Measurements from ENCODE around the gene NHERF2.

NHERF2 gene

DNA sequence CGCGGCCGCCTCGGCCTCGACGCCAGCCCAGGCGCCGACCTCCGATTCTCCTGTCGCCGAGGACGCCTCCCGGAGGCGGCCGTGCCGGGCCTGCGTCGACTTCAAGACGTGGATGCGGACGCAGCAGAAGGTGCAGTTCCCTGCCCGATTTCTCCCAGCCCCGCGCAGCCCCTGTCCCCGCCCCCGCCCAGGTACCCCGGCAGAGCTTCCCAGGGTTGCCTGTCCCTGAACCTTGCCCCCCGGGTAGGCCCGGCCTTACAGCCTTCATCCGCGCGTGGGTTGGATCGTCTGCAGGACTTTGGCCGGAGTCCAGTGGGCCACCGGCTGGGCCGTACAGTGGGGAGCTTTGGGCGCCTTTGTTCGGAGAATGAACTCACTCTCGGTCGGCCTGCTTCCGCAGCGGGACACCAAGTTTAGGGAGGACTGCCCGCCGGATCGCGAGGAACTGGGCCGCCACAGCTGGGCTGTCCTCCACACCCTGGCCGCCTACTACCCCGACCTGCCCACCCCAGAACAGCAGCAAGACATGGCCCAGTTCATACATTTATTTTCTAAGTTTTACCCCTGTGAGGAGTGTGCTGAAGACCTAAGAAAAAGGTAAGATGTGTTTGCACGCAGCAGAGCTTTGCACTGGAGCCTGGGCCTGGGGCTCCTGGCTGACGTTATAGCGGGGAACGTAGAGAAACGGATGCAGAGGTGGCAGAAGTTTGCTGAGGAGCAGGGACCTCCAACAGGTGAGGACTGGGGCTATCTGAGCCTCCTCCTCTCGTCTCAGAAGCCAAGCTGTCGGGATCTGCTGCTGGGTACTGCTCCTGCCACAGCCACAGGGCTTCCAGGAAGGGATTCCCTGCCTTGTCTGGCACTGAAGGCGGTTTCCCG is 42.1 kb upstream of the NHERF2 start:
- TF ChIP-seq GATA2 (IDR thresholded peaks at IDR 0.05; ENCODE audit: low read depth, low read length) (no peak), GATA3 (IDR thresholded peaks at IDR 0.05; ENCODE audit: low read depth, low read length) (no peak)

GRCh38 chr16:1985466-1986150 is 41.1 kb upstream of the NHERF2 start:
- no peak for TF ChIP-seq GATA3 (IDR thresholded peaks at IDR 0.05; ENCODE audit: low read depth, low read length)

- TF ChIP-seq GATA2 (IDR thresholded peaks at IDR 0.05; ENCODE audit: low read depth, low read length) (no peak), GATA3 (IDR thresholded peaks at IDR 0.05; ENCODE audit: low read depth, low read length) (no peak)
Measured at GRCh38 chr16:1987198-1987597, 39.5 kb upstream of the NHERF2 start.

- no peak for TF ChIP-seq GATA2 (IDR thresholded peaks at IDR 0.05; ENCODE audit: low read depth, low read length)
- TF ChIP-seq GATA3 (IDR thresholded peaks at IDR 0.05; ENCODE audit: low read depth, low read length), result no peak
Measured at GRCh38 chr16:1989209-1990100, 37.2 kb upstream of the NHERF2 start, which contains the start of gene SYNGR3. Gene SYNGR3 (plus strand): TSS chr16:1989970. CDS start chr16:1990103, 133 bp downstream.

- TF ChIP-seq GATA3 (IDR thresholded peaks at IDR 0.05; ENCODE audit: low read depth, low read length) (no peak), GATA2 (IDR thresholded peaks at IDR 0.05; ENCODE audit: low read depth, low read length) (no peak)
Measured at GRCh38 chr16:1990101-1990350, 36.7 kb upstream of the NHERF2 start.

DNA sequence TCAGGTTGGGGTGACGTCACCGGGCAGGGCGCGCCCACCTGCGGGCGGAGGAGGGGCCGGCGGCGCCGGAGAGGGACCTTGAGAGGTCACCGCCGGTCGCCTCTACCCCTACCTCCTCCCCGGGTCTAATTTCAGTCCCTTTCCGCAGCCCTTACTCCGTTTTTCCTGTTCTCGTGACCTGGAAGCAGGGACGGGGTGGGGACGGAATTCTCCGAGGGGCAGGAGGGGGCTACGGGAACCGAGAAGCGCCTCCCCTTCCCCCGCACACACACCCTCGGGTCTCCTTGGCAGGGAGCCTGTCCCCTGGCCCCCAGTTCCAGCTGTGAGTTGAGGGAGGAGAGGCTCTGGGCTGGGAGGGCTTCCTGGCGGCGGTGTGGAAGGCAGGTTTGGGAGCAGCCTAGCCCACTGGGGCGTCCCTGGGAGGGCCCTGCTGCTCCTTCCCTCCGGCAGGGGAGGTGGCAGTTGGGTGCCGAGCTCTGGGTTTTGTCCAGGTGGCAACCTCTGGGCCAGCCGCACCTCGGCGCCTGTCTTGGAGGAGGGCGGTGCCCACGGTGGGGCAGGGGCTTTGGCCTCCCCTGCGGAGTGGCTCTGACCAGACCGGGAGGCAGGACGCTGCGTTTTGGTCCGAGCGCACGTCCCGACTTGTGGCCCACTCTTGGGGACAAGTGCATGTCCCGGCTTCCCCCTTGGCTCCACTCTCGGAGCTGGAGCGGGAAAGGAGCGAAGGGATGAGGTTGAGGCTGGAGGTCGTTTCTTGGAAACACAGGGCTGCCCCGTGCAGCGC is 36.2 kb upstream of the NHERF2 start:
- TF ChIP-seq GATA3 (IDR thresholded peaks at IDR 0.05; ENCODE audit: low read depth, low read length), result no peak
- TF ChIP-seq GATA2 (IDR thresholded peaks at IDR 0.05; ENCODE audit: low read depth, low read length), result no peak

DNA sequence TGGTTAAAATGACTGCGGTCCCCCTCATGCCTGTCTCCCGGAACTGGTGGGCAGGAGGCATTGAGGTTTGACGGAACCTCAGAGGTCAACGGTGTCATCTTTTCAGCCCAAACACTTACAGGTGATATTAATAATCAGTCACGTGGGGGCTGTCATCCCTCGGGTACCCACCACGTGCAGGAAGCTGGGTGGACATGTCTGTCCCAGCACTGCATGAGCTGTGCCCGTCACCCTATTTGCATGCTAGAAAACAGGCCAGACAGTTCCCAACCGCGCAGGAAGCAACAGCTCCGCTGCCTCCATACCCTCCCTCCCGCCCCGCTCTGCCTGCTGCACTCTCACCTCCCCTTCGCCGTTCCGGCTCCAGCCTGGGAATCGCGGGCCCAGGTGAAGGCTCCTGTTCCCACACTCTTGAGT is 35.6 kb upstream of the NHERF2 start:
- TF ChIP-seq GATA2 (IDR thresholded peaks at IDR 0.05; ENCODE audit: low read depth, low read length), result no peak
- TF ChIP-seq GATA3 (IDR thresholded peaks at IDR 0.05; ENCODE audit: low read depth, low read length), result no peak

DNA sequence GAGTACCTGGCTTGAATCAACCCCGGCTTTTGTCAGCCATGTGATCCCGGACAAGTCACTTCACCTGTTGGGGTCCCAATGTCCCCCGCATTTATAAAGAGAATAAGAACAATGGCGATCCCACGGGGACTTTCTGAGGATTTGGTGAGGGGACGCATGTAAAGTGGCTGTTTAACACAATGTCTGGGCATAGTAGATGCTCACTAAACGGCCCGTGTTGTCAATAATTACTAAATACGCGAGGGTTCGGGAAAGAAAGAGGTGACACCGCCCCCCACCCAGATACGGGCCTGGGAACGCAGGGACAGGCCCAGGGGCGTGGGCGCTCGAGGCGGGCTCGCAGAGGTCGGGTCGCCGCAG is 35.1 kb upstream of the NHERF2 start:
- TF ChIP-seq GATA3 (IDR thresholded peaks at IDR 0.05; ENCODE audit: low read depth, low read length), result no peak
- TF ChIP-seq GATA2 (IDR thresholded peaks at IDR 0.05; ENCODE audit: low read depth, low read length), result no peak

DNA sequence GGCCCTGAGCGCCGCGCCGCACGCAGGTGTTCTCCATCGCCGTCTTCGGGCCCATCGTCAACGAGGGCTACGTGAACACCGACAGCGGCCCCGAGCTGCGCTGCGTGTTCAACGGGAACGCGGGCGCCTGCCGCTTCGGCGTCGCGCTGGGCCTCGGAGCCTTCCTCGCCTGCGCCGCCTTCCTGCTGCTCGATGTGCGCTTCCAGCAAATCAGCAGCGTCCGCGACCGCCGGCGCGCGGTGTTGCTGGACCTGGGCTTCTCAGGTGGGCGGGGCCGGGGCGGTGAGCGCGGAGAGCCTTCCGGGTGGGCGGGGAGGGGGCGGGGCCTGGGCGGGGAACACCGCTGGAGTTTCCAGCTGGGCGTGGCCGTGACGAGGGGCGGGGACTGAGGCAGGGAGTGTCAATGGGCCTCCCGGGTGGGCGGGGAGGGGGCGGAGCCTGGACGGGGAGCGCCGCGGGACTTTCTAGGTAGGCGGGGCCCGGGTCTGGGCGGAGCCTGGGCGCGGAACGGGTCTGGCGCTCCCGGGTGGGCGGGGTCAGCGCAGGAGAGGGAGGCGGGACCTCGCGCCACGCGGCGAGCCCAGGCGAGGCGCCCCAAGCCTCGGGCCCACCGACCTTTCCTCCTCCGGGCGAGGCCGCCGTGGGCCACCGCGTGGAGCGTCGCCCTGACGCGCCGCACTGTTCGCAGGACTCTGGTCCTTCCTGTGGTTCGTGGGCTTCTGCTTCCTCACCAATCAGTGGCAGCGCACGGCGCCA is 34.6 kb upstream of the NHERF2 start:
- TF ChIP-seq GATA3 (IDR thresholded peaks at IDR 0.05; ENCODE audit: low read depth, low read length), result no peak
- TF ChIP-seq GATA2 (IDR thresholded peaks at IDR 0.05; ENCODE audit: low read depth, low read length), result no peak

GRCh38 chr16:1992704-1993317 is 33.9 kb upstream of the NHERF2 start:
- TF ChIP-seq GATA2 (IDR thresholded peaks at IDR 0.05; ENCODE audit: low read depth, low read length), result no peak
- no peak for TF ChIP-seq GATA3 (IDR thresholded peaks at IDR 0.05; ENCODE audit: low read depth, low read length)

- TF ChIP-seq GATA3 (IDR thresholded peaks at IDR 0.05; ENCODE audit: low read depth, low read length) (no peak), GATA2 (IDR thresholded peaks at IDR 0.05; ENCODE audit: low read depth, low read length) (no peak)
Measured at GRCh38 chr16:1993731-1994131, 33.0 kb upstream of the NHERF2 start.

- TF ChIP-seq GATA2 (IDR thresholded peaks at IDR 0.05; ENCODE audit: low read depth, low read length) (no peak), GATA3 (IDR thresholded peaks at IDR 0.05; ENCODE audit: low read depth, low read length) (no peak)
Measured at GRCh38 chr16:1997494-1998359, 29.0 kb upstream of the NHERF2 start.

Data from SH-SY5Y (cell line).